Fibroblast of skin of scalp (primary cell): ENCODE results near the gene NOM1.

ENCODE experiments used
- DNase-seq: peaks from one replicate; pipeline ENCODE4 v3.0.0-alpha.2; 2013

NOM1 gene

DNA sequence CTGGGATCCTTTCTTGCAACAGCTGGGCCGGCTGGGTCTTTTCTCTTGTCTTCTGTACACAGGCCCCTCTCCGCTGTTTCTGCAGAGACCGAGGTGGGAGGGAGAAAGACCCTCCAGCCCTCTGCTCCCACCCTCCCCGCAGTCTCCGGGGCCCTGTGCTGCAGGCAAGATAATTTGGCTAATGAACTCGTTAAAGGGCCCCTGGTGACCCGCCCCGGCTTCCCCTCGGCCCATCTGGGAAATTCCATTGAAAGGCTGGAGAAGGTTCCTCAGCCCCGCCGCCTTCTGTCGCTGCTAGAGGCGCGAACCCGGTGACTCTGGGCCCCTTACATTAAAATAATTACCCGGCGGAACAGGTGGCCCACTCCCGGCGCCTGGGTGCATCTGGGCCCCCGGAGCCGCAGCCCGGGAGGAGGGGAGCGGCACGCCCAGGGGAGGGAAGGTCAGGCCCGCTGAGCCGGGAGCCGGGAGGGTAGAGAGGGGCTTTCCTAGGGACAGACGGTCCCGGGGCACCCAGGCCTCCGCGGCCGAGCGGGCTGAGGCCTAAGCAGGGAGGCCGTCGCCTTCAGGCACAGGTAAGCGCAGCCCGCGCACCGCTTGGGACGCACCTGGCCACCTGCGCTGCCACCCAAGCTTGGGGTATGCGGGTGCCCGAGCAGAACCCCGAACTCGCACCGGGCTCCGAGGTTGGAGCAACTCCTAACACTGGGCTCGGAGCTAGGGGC lies 68.3 kb downstream of the NOM1 start:
- DNase-seq: no peak

DNA sequence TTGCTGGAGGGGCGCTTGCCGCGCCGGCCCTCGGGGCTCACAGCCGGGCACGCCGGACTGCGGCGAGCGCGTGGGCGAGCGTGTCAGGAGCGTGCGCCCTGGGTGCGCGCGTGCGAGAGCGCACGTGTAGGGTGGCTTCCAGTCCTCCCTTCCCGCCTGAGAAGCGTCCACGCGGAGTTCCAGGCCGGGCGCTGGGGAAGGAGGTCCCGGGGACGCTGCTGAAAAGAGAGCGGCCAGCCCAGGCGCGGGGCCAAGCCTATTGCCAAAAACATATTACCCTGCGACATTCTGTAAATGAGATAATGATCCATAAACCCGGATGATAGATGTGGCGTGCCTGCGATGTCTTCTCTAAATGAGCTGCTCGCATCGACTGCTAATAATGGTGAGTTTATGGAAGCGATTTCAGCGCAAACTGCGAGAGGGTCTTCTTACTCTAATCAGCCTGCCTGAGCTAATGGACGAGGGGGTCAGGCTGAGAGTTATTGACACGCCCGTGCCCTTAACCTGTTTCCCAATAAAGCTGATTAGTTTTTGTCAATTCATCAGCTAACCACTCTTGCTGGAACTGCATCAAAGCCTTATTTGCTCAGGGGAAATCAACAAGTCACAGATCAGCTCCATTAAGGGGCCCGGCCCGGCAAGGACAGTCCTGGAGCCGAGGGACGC lies 69.0 kb downstream of the NOM1 start:
- DNase-seq: no peak

DNA sequence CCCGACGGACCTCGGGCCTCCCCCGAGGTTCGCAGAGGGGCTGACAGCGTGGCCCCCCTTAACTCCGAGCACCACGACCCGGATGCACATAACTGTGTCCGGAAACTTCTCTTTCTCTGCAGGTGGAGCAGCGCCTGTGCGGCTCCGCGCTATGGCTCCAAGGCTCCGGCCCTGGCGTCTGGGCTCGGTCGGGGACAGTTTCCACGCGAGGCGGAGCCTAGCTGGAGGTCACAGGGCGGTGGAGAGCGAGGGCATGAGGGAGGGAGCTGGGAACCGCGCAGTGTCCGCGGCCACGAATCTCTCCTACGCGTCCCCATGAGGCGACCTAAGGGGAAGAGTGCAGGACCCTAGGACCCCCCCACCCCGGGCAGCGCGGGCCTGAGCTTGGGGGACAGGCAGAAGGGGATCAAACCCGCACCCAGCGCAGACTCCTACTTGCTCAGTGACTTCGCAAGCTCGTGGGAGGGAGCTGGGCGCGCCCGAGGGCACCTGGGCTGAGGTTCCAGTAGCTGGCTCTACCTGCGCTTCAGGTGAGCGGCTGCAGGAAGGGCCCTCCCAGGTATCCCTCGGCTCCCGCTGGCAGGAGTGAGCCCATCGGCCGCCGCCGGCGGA lies 69.6 kb downstream of the NOM1 start:
- DNase-seq: no peak

DNA sequence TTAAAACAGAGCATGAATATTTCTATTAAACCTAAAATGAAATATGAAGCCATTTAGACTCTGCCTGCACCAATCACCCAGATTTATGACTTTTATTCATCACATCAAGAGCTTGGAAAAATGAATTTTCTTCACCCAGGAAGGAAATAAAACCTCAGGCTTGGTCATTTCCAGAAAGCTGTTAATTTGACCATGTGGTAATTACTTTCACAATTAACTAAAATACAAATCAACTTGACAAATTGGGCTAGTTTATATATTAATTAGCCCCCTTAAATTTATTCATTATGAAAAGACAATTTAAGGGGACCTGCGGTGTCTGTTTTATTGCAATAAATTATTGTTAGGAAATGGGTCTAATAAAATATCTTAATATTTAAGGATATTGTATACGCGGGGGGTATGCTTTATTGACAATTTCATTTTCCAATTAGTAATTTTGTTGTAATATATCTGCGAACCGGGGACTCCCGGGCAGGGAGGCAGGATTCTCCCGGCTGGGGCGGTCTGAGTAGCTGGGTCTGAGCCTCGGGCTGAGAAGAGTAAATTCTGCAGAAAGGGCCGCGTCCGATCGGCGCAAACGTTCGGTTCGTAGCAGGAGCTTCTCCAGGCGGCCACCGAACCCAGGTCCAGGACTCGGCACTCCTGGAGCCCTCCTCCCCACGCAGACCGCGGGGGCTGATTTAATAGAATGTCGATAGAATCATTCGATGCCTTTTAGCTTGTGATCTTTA lies 70.4 kb downstream of the NOM1 start:
- no peak for DNase-seq

DNA sequence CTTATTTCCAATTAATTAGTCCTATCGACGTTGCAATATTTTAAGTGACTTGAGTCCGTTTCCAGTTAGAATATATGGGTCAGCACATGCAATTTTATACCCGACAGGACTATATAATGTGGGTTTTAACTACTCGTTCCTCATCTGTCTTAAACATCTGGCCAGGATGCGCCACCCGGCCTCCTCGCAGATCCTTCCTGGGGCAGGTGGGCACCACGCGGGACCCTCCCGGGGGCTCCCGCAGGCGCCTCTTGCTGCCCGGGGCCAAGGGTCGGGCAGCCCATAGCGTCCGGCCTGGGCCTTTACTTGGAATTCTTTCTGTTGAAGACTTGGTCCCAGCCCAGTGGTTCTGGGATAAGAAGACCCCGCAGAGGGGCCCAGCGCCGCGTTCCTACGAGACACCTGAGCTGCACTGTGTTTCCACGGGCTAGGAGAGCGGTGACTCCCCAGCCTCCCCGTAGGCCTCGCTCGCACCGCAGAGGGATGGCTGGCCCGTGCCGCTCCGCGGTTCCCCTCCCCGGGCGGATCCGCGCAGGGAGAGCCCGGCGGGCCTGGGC lies 71.1 kb downstream of the NOM1 start:
- DNase-seq: no peak

DNA sequence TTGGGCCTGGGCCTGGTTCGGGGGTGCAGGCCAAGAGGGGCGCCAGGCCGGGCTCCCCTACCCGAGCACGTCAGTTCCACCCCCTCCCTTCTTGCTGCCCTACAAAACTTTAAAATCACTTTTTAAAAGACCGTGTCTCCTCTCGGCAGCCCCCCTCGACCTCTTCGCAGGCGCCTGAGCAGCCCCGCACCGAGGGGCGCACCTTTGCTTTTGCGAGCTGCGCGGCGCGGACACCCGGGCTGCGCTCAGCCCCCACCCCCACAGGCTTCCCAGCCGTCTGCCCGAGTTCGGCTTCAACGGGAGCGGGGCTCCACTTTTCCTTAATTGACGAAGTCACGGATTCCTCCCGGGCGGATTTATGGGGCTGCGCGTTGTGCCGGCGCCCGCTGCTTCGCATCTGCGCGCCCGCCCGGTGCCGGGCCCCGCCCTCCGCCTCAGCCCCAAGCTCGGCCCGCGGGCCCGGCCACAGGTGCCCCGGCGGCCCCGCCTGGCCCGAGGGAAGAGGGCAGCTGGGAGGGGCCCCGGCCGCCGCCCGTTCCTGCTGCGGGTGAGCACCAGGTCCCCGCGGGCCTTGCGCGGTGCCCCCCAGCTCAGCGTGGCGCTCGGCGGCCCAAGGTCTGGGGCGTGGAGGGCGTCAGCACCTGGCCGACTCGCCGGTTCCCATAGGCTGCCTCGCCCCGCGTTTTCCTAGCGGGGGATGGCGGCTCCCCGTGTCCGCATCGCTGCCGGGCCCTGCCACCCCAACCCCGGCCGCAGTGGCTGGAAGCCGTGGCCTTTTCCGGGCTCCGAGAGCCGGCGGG lies 71.8 kb downstream of the NOM1 start:
- no peak for DNase-seq

DNA sequence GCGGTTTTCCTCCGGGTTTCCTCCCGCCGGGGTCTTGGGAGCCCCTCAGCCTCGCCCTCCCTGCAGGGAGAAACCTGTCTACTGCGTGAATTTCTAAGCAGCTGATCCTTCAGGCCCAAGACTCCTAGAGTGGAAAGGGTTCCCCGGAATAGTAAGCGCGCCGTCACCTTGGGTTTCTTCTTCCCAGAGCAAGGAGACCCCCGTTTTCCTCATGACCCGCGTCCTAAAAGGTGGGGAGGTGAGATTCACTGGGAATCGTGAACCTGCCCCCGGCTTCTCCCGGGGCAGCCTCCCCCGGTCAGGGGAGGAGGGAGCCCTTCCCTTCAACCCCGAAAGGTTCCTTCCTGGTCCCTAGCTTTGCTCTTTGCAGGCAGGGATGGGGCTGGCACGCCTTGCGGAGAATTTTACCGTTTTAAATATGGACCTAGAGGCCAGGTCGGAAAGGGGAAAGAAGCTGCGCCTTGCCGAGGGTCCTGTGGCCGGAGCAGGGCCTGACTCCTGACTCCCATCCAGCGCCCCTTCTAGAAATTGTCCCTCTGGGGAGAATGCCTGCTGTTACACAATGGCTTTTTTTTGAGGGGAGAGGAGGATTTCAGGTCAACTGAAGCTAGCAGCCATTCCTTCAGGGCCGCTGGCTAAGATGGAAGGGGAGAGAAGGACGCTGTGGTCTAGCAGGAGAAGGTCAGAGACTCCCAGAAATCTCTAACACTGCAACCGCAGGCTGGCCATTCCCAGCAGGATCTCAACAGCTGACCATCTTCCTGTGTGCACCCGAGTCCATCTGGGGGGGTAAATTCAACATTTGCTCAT lies 72.6 kb downstream of the NOM1 start:
- DNase-seq: no peak
